SU-DHL-6 (cell line): ENCODE measurements around the gene SYS1.

ENCODE experiments used
- CTCF ChIP-seq: fragments of 200-600 bp; sonication (generic); IDR thresholded peaks from one replicate; pipeline ENCODE4 v1.5.1; 2017; ENCODE audit warnings: antibody characterized with exemption, mild to moderate bottlenecking, low read length, moderate library complexity; ENCODE audit not compliant: insufficient read depth, poor library complexity, severe bottlenecking
- EZH2phosphoT487 ChIP-seq: fragments of 200-600 bp; sonication (generic), shearing (Covaris generic); conservative IDR thresholded peaks from 2 replicates; pipeline ENCODE4 v1.6.1; 2018; ENCODE audit warnings: mild to moderate bottlenecking, antibody characterized with exemption, low read length, moderate library complexity, mixed read lengths

DNA sequence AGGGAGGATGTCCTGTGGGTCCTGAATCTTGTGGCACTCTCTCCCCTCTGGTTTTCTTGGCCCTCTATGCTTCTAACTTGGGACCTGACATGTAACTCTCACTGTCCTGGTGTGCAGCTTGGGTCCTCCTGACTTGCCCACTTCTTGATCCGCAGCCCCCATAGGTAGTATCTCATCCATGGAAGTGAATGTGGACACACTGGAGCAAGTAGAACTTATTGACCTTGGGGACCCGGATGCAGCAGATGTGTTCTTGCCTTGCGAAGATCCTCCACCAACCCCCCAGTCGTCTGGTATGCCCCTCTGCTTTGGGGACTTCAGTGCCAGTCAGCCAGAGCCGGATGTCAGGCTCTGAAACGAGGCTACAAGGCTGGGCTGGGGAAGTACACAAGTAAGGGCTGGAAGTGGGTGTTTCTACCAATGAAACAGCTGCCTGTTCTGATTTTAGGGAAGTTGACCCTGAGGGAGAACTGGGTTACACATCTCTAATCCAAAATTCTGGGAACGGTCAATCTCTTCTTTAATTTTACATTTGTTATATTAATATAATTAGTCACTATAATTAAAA, 45.8 kb downstream of the SYS1 start:
- TF ChIP-seq CTCF (no peak), EZH2phosphoT487 (no peak)
